Measurements from ENCODE around the gene CLCN4.

GRCh38 chrX:10278716-10279115, 121.9 kb downstream of the CLCN4 start:
- TF ChIP-seq, protein P1, sequence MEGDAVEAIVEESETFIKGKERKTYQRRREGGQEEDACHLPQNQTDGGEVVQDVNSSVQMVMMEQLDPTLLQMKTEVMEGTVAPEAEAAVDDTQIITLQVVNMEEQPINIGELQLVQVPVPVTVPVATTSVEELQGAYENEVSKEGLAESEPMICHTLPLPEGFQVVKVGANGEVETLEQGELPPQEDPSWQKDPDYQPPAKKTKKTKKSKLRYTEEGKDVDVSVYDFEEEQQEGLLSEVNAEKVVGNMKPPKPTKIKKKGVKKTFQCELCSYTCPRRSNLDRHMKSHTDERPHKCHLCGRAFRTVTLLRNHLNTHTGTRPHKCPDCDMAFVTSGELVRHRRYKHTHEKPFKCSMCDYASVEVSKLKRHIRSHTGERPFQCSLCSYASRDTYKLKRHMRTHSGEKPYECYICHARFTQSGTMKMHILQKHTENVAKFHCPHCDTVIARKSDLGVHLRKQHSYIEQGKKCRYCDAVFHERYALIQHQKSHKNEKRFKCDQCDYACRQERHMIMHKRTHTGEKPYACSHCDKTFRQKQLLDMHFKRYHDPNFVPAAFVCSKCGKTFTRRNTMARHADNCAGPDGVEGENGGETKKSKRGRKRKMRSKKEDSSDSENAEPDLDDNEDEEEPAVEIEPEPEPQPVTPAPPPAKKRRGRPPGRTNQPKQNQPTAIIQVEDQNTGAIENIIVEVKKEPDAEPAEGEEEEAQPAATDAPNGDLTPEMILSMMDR (IDR thresholded peaks at IDR 0.05): no peak
- TF ChIP-seq POLR2A (IDR thresholded peaks at IDR 0.05): no peak
